Measurements from ENCODE around the gene MSI1.

Gene MSI1

GRCh38 chr12:120366845-120367232 is 2.1 kb downstream of the MSI1 start:
- Mint-ChIP-seq H3K4me1 (peaks cover 48% of the 10 kb centered on the region), H3K36me3 (ENCODE audit: low read depth) (peaks cover 33% of the 10 kb centered on the region), H3K27me3 (ENCODE audit: low read depth) (peaks cover 42% of the 10 kb centered on the region), H3K4me3 (peak overlapping the region; percentile 86 to 92 (median 89)), H3K27ac (peak overlapping the region; percentile 45 to 84 (median 76)), H3K9me3 (no peaks in the 10 kb centered on the region)
- TF ChIP-seq, protein P1, sequence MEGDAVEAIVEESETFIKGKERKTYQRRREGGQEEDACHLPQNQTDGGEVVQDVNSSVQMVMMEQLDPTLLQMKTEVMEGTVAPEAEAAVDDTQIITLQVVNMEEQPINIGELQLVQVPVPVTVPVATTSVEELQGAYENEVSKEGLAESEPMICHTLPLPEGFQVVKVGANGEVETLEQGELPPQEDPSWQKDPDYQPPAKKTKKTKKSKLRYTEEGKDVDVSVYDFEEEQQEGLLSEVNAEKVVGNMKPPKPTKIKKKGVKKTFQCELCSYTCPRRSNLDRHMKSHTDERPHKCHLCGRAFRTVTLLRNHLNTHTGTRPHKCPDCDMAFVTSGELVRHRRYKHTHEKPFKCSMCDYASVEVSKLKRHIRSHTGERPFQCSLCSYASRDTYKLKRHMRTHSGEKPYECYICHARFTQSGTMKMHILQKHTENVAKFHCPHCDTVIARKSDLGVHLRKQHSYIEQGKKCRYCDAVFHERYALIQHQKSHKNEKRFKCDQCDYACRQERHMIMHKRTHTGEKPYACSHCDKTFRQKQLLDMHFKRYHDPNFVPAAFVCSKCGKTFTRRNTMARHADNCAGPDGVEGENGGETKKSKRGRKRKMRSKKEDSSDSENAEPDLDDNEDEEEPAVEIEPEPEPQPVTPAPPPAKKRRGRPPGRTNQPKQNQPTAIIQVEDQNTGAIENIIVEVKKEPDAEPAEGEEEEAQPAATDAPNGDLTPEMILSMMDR (IDR thresholded peaks at IDR 0.05; ENCODE audit: unreplicated experiment in 3 of 3) = no peak

GRCh38 chr12:120366341-120366705 is 2.6 kb downstream of the MSI1 start:
- TF ChIP-seq, protein P1 (IDR thresholded peaks at IDR 0.05; ENCODE audit: unreplicated experiment in 3 of 3) = no peak
- peak overlapping the region; percentile 86 to 92 (median 89) for H3K4me3 Mint-ChIP-seq
- H3K36me3 Mint-ChIP-seq (ENCODE audit: low read depth) = peaks cover 33% of the 10 kb centered on the region
- H3K9me3 Mint-ChIP-seq = no peaks in the 10 kb centered on the region
- H3K27me3 Mint-ChIP-seq (ENCODE audit: low read depth) = peaks cover 37% of the 10 kb centered on the region
- peak overlapping the region; percentile 20 to 76 (median 45) for H3K27ac Mint-ChIP-seq
- H3K4me1 Mint-ChIP-seq = peaks cover 49% of the 10 kb centered on the region

- Mint-ChIP-seq H3K4me1 (peaks cover 49% of the 10 kb centered on the region), H3K4me3 (peak overlapping the region; percentile 86 to 92 (median 89)), H3K9me3 (no peaks in the 10 kb centered on the region), H3K36me3 (ENCODE audit: low read depth) (peaks cover 33% of the 10 kb centered on the region), H3K27ac (peak overlapping the region in 2 of 3 experiments; percentile 20 to 45), H3K27me3 (ENCODE audit: low read depth) (peaks cover 32% of the 10 kb centered on the region)
- TF ChIP-seq, protein P1 (IDR thresholded peaks at IDR 0.05; ENCODE audit: unreplicated experiment in 3 of 3) = no peak
Measured at GRCh38 chr12:120365675-120366340, 3.2 kb downstream of the MSI1 start.

GRCh38 chr12:120364487-120364886 is 4.5 kb downstream of the MSI1 start:
- peaks cover 43% of the 10 kb centered on the region for H3K4me1 Mint-ChIP-seq
- peak overlapping the region; percentile 48 to 97 (median 76) for H3K27ac Mint-ChIP-seq
- TF ChIP-seq, protein P1 (IDR thresholded peaks at IDR 0.05; ENCODE audit: unreplicated experiment in 3 of 3) = no peak
- H3K4me3 Mint-ChIP-seq = peak overlapping the region; percentile 6 to 58 (median 49)
- peaks cover 18% of the 10 kb centered on the region for H3K27me3 Mint-ChIP-seq (ENCODE audit: low read depth)
- H3K9me3 Mint-ChIP-seq = no peaks in the 10 kb centered on the region
- H3K36me3 Mint-ChIP-seq (ENCODE audit: low read depth) = peaks cover 36% of the 10 kb centered on the region

DNA sequence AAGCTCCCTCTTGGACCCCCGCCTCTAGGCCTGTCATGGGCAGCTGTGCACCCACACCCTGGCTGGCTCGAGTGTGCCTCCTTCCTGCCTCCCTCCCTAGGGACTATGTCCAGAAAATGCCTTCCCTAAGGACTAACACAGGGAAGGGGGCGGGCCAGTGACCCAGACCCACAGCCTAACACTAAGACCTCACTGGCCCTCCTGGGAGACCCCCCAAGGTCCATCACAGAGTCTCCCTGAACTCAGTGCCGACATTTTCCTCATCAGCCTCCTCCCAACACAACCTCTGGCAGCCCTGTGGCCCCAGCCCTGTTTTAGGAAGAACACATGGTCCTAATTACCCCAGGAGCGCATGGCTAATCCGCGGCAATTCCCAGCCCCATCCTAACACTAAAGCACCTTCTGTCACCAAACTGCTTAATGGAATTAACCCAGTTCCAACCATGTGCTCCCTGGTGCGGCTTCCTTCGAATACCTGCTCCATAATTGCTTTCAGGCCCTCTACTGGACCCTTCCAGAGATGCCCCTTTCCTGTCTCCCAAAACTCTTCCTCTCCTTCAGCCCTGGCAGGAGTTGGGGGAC is 5.6 kb downstream of the MSI1 start:
- Mint-ChIP-seq H3K4me3 (peak overlapping the region; percentile 56 to 86 (median 58)), H3K27me3 (ENCODE audit: low read depth) (peaks cover 16% of the 10 kb centered on the region), H3K36me3 (ENCODE audit: low read depth) (peaks cover 42% of the 10 kb centered on the region), H3K4me1 (peaks cover 50% of the 10 kb centered on the region), H3K27ac (peak overlapping the region; percentile 76 to 97 (median 97)), H3K9me3 (no peaks in the 10 kb centered on the region)
- TF ChIP-seq, protein P1 (IDR thresholded peaks at IDR 0.05; ENCODE audit: unreplicated experiment in 3 of 3) = no peak

Measured in nephron (organoid).